ENCODE results near the gene KRTAP5-1.
A peak's percentile ranks its signal among the peaks of the same experiment; 100 is the strongest.

Gene KRTAP5-1

GRCh38 chr11:1554981-1555712 is 29.9 kb downstream of the KRTAP5-1 start:
- H3K4me3 ChIP-seq (ENCODE audit: low read depth, low read length), result no peak overlapping the region
- TF ChIP-seq MAX (IDR thresholded peaks at IDR 0.05; ENCODE audit: low read depth, low read length), result no peak
- no peak for TF ChIP-seq POLR2A (IDR thresholded peaks at IDR 0.05; ENCODE audit: extremely low read depth, insufficient read length)
- TF ChIP-seq CTCF (IDR thresholded peaks at IDR 0.05; ENCODE audit: low read depth, low read length), result no peak
- no peak for TF ChIP-seq MYC (IDR thresholded peaks at IDR 0.05; ENCODE audit: low read depth, low read length)
- DNase-seq (ENCODE audit: low read depth), result no peak

- no peak overlapping the region for H3K4me3 ChIP-seq (ENCODE audit: low read depth, low read length)
- no peak for TF ChIP-seq MAX (IDR thresholded peaks at IDR 0.05; ENCODE audit: low read depth, low read length)
- no peak for TF ChIP-seq POLR2A (IDR thresholded peaks at IDR 0.05; ENCODE audit: extremely low read depth, insufficient read length)
- TF ChIP-seq CTCF (IDR thresholded peaks at IDR 0.05; ENCODE audit: low read depth, low read length), result no peak
- no peak for TF ChIP-seq MYC (IDR thresholded peaks at IDR 0.05; ENCODE audit: low read depth, low read length)
- DNase-seq (ENCODE audit: low read depth), result no peak
Observed at GRCh38 chr11:1553808-1554594, 31.1 kb downstream of the KRTAP5-1 start.

- TF ChIP-seq POLR2A (IDR thresholded peaks at IDR 0.05; ENCODE audit: extremely low read depth, insufficient read length) (no peak), MAX (IDR thresholded peaks at IDR 0.05; ENCODE audit: low read depth, low read length) (no peak), CTCF (IDR thresholded peaks at IDR 0.05; ENCODE audit: low read depth, low read length) (peak; percentile 19)
- no peak overlapping the region for H3K4me3 ChIP-seq (ENCODE audit: low read depth, low read length)
- DNase-seq (ENCODE audit: low read depth), result peak; percentile 46
Observed at GRCh38 chr11:1549338-1550330, 35.4 kb downstream of the KRTAP5-1 start.

- TF ChIP-seq POLR2A (IDR thresholded peaks at IDR 0.05; ENCODE audit: extremely low read depth, insufficient read length), result no peak
- TF ChIP-seq CTCF (IDR thresholded peaks at IDR 0.05; ENCODE audit: low read depth, low read length), result no peak
- TF ChIP-seq MAX (IDR thresholded peaks at IDR 0.05; ENCODE audit: low read depth, low read length), result no peak
- no peak for TF ChIP-seq MYC (IDR thresholded peaks at IDR 0.05; ENCODE audit: low read depth, low read length)
- H3K4me3 ChIP-seq (ENCODE audit: low read depth, low read length), result no peak overlapping the region
- DNase-seq (ENCODE audit: low read depth), result peak; percentile 38
Observed at GRCh38 chr11:1548221-1549070, 36.6 kb downstream of the KRTAP5-1 start.

Data from NB4 (cell line).